Measurements from ENCODE around the gene ICA1.

Gene ICA1

GRCh38 chr7:8165150-8165549, 96.8 kb downstream of the ICA1 start:
- in situ Hi-C loops (cut with HindIII; ENCODE audit: low sequenced_read_pairs), result no loop called here

- in situ Hi-C loops (cut with HindIII; ENCODE audit: low sequenced_read_pairs), result no loop called here
These were observed 99.8 kb downstream of the ICA1 start for GRCh38 chr7:8162181-8162580.

DNA sequence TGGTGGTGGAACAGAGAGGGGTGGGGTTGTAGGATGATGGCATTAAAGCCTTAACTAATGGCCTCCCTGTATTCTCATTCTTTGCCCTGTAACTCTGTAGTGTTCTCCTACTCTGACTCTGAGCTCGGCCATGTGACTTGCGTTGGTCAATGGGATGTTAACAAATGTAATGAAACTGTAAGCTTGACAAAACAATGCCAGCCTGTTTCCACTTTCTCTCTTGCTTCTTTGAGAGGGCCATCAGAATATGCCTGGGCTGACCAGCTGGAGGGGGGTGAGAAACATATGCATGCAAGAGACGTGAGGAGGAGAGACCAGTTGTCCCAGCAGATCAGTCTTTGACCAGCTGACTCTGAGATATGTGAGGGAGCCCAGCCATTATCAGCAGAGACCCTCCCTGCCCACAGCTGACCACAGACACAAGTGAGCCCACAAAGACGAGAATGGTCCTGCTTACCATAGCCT, 100.6 kb downstream of the ICA1 start:
- in situ Hi-C loops (cut with HindIII; ENCODE audit: low sequenced_read_pairs), result no loop called here

DNA sequence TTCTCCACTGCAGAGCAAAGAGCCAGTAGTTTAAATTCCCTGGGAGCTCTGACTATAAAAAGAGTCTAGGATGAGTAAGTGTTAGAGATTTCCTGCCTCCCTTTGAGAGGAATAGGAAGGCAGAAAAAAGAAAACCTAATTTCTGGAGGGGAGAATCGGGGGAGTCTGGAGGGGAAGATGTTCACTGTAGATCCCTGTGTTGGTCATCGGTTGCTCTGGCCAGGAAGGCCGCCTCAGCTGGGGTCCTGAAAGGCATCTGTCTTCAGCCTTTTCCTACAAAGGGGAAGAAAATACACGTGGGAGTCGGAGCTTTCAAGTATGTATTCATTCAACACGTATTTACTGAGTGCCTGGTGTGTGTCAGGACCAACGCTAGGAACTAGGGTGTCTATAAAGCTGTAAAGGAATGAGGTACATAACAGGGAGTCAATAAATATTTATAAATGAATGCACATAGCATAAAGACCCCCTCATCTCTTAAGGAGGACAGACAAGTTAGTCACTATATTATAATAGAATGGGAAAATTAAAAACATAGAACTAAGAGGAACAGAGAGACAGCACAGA, 101.1 kb downstream of the ICA1 start:
- in situ Hi-C loops (cut with HindIII; ENCODE audit: low sequenced_read_pairs), result no loop called here

DNA sequence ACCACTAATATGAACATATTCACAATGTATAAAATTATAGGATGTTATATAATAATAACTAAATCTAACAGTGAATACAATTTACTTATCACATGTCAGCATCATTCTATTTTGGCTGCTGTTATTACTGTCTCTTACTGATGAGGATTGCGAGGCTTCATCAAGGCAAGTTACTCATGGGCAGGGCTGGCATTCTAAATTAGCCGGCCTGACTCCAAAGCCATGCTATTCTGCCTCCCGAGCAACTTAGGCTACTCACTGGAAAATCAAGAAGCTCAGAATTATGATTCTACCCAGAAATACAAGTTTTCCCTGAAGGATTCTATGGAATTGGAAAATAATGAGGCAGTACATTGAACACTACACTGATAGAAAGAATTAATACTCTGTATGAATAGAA, 101.7 kb downstream of the ICA1 start:
- in situ Hi-C loops (cut with HindIII; ENCODE audit: low sequenced_read_pairs), result no loop called here

DNA sequence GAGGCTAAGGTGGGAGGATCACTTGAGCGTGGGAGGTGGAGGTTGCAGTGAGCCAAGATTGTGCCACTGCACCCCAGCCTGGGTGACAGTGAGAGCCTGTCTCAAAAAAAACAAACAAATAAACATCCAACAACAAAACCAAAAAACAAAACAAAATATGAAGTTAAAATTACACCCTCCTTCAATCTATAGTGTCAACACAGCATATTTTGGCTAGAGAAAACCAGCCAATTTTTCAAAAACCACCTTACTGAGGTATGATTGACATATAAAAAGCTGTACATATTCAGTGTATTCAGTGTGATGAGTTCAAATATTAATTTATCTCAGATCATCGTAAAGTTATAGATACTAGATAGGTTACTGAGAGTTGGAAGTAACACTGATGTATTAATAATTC, 102.4 kb downstream of the ICA1 start:
- in situ Hi-C loops (cut with HindIII; ENCODE audit: low sequenced_read_pairs), result no loop called here

GRCh38 chr7:8157296-8157695, 104.7 kb downstream of the ICA1 start:
- in situ Hi-C loops (cut with HindIII; ENCODE audit: low sequenced_read_pairs), result no loop called here

DNA sequence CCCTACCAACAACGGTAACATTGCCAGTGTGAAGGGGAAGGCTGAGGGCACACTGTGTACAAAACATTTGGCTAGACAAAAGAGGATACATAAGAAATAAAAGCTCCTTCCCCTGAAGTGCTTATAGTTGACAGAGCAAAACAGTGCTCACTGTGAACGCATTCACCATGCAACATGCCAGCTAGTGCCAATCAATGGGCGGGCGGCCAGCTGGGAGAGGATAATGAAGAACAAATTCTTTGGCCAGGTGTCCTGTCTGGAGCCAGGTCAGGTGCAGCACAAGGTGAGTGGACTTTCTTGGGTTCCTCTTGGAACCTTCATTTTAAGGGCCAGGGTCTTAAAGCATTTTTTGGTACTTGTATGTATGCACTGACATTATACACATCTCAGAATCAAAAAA, 106.1 kb downstream of the ICA1 start:
- in situ Hi-C loops (cut with HindIII; ENCODE audit: low sequenced_read_pairs), result no loop called here

DNA sequence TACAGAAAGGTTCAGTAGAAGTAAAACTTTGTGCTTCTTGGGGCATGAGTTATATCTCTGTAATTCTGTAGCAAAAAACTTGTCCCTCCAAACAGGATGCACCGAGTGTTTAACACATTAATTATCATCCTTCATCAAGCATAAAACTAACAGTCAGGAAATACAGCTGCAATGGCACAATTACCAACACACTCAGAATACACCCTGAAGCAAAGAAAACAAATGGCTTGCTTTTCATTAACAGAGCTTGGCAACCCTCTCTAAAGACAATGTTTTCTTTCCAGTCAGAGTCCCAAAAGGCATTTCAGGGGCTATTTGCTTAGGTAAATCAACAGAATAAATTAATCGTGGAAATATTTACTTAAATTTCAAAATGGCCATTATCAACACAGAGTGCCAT, 107.7 kb downstream of the ICA1 start:
- in situ Hi-C loops (cut with HindIII; ENCODE audit: low sequenced_read_pairs), result no loop called here

DNA sequence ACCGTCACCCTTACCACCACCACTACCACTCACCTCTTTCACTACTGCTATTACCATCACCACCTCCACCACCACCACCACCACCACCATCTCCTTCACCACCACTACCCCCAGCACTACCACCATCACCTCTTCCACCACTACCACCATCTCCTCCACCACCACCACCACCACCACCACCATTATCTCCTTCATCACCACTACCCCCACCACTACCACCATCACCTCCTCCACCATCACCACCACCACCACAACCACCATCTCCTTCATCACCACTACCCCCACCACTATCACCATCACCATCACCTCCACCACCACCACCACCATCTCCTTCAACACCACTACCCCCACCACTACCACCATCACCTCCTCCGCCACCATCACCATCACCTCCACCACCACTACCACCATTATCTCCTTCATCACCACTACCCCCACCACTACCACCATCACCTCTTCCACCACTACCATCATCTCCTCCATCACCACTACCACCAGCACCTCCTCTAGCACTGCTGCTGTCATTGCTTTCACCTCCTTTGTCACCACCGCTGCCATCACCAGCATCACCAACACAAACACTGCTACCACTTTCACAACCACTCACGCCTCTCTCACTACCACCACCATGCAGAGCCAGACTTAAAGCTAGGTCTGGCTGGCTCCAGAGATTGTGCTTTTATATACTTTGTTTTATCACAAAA, 109.3 kb downstream of the ICA1 start:
- in situ Hi-C loops (cut with HindIII; ENCODE audit: low sequenced_read_pairs), result no loop called here

DNA sequence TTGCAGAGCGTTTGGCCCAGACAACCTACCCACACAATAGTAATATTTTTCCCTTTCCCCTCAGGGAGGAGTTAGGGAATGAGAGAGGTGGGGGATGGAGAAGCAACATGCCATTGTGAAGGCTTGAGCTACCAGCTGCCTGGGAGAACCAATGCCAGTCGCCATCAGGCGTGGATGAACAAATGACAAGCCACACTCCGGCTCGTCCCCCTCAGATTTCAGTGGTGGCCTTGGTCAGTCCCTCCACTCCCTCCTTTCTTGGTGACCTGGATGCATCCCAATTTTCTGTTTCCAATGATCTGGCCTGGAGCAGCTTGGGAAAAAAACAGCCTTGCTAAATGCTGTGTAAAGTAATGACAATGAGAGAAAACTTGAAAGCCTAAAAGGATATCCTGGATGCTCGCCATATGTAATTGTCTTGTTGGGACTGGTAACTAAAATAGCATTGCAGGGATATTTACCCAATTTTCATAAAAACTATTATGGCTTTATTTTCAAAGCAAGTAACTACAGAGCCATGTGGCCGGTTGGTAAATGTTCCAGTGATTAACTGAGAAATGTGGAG, 110.7 kb downstream of the ICA1 start:
- in situ Hi-C loops (cut with HindIII; ENCODE audit: low sequenced_read_pairs), result no loop called here

- in situ Hi-C loops (cut with HindIII; ENCODE audit: low sequenced_read_pairs), result no loop called here
These were observed 112.7 kb downstream of the ICA1 start for GRCh38 chr7:8149222-8149621.

DNA sequence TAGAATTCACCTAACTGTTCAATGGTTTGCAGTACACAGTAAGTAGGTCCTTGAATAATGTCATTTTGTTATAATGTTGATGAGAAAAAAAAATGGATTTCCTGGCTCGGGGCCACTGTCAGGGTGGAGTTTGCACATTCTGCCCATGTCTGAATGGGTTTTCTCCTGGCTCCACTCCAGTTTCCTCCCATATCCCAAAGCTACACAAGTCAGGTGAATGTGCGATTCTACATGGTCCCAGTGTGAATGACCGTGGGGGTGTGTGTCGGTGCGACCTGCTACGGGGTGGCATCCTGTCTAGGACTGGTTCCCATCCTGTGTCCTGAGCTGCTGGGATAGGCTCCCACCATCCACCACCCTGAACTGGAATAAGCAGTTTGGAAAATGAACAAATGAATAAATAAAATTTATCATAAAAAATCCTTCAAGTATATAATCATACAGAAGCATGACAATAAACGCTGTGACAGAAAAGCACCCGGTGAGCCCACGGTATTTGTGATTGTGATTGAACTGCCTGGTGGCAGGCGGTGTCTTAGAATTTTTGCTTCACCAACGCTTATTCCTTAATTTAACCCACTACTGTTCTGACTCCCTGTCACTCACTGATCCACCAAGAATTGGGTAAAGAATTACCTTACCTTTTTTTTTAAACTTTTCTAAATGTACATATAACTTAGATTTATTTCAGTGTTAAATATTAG, 114.1 kb downstream of the ICA1 start:
- in situ Hi-C loops (cut with HindIII; ENCODE audit: low sequenced_read_pairs), result no loop called here

DNA sequence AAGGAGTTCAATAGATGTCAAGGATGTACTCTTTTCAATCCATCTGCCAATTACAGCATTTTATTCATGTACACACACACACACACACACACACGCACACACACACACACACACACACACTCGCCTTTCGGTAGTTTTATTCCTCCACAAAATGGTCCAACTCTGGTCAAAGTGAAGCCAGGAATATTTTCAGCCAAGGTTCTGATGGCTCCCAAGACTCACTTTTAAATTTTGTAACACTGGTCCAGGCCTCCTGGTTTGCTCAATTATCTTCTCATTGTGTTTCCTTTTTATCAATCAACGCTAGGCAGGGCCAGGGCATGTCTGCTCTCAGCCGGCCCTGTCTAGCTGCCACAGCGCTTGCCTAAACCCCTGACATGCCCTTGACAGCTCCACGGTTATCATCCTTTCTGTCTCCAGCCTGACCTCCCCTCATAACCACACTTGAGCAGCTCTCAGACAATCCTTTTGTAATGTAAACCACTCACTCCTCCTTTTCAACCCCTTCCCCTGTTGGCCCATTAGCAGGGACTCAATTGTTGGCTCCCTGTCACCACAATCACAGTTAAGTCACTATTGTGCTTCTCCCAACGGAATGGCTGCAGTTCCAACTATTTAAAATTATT, 115.1 kb downstream of the ICA1 start:
- in situ Hi-C loops (cut with HindIII; ENCODE audit: low sequenced_read_pairs), result no loop called here

DNA sequence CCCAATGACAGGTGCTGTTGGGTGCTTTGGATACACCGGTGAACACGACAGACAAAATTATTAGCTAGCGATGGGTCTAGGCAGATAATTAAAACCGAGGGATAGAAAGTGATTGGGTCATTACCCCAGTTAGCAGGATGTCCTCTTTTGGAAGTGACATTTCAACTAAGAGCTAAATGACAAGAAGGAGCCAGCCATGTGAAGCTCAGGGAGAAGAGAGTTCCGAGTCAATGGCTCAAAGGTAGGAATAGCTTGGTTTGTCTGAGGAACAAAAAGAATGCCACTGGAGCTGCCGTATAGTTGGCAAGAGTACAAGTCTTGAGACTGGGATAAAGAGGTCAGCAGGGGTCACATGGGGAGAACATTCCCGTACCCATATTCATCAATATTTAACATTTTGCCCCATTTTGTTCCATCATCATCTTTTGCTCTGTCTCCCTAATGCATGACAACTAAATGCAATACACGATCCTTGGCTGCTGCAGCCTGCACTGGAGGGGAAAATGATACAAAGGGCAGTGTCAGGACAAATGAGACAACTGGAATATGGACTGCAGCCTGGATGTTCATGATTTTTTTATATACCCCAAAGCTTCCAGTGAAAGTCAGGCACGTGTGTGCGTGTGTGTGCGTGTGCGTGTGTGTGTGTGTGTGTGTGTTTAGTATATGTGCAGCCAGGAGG, 115.7 kb downstream of the ICA1 start:
- in situ Hi-C loops (cut with HindIII; ENCODE audit: low sequenced_read_pairs), result no loop called here

DNA sequence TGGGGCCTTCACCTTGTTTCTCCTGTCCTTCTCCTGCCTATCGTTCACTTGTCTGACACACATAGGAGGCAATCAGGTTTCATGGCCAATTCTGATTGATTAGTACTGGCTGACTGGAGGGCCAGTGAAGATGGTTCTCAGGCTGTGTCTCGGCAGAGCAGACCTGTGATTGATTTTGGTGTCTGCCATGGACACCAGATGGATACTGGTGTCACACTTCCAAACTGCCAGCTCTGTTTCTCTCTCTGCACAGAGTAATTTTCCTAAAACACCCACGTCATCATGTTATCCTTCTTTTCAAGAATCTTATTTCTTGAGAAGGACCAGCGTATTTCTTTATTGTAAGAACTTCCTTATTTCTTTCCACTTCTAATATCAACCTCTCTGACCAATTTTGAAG, 117.1 kb downstream of the ICA1 start:
- in situ Hi-C loops (cut with HindIII; ENCODE audit: low sequenced_read_pairs), result no loop called here

DNA sequence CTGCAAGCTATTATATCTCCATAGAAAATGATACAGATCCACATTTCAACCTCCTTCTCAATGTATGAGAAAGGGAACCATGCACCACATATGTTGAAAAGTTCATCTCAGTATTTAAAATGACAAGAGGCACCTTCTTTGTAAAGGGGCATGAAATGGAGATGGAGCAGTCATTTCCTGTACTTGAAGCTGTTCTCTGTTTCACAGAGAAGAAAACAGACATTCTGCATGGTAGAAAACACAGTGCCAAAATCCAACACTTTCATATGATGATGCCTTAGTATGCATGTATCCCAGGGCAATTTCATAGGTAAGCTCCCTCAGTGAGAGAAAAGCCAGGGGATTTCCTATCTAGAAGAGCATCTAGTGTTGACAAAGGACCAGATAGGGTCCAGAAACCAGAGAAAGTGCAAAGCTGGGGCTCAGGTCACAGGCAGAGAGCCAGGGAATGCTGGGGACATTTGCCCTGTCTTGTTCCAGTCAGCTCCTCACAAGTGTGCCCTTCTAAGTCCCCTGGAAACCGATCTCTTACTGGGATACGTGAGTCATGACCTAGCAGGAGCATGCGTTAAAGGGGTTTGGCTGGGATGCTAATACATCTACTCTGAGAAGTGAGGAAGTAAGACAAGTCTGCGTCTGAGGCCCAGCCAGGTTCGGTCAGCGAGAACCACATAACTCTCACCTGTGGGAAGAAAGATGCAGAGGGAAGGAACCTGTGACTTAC, 118.7 kb downstream of the ICA1 start:
- in situ Hi-C loops (cut with HindIII; ENCODE audit: low sequenced_read_pairs), result no loop called here

DNA sequence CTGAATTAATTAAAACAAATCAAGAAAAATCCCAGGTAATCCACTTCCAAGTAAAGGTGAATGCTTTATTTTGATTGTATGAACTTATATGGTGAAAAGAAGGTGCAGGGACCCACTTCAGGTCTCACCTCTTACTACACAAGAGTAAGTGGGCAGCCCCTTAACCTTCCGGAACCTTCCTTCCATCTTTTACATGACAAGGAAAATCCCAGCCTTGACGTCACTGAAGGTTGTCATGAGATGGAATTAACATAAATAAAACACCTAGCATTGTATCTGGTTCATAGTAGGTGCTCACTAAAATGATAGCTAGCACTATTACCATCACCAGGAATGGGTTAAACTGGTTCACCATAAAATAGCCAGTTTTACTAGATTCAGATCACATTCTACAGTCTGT, 119.5 kb downstream of the ICA1 start:
- in situ Hi-C loops (cut with HindIII; ENCODE audit: low sequenced_read_pairs), result no loop called here

DNA sequence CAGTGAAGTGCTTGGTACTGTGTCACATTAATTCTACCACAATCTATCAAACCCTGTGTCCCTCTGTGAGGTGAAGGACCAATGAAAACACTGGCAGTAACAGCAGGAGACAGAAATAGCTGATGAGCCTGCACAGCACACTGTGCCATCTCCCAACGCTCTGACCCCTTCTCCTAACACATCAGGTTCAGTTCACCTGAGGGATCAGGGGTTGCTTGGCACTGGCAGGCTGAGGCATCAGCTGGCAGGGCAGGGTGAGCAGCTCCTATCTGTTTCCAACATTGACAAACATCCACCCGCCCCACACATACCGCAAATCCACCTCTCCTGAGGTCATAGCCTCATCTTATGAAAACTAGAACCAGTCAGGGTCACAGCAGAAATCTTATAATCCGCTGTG, 120.9 kb downstream of the ICA1 start:
- in situ Hi-C loops (cut with HindIII; ENCODE audit: low sequenced_read_pairs), result no loop called here

GRCh38 chr7:8136051-8136730, 125.8 kb downstream of the ICA1 start:
- in situ Hi-C loops (cut with HindIII; ENCODE audit: low sequenced_read_pairs), result no loop called here
